GM21367 (cell line): ENCODE data around the gene CDH12.
A peak's percentile ranks its signal among the peaks of the same experiment; 100 is the strongest.

Experiments
- ATAC-seq: cut with Tn5 transposase; IDR thresholded peaks from one replicate; pipeline ENCODE4 v1.9.1; 2021; ENCODE audit not compliant: unreplicated experiment

Gene CDH12

GRCh38 chr5:21858441-21858840 lies 994.7 kb downstream of the CDH12 start:
- no peak for ATAC-seq

- no peak for ATAC-seq
Measured at GRCh38 chr5:21856987-21857386, 996.2 kb downstream of the CDH12 start.

- no peak for ATAC-seq
Measured at GRCh38 chr5:21847300-21847699, 1005.8 kb downstream of the CDH12 start.

- no peak for ATAC-seq
Measured at GRCh38 chr5:21844960-21845359, 1008.2 kb downstream of the CDH12 start.

GRCh38 chr5:21834863-21835262 lies 1018.3 kb downstream of the CDH12 start:
- ATAC-seq, result no peak

- peak; percentile 86 for ATAC-seq
Measured at GRCh38 chr5:21831145-21831787, 1021.9 kb downstream of the CDH12 start.

- no peak for ATAC-seq
Measured at GRCh38 chr5:21826884-21827283, 1026.3 kb downstream of the CDH12 start.

- no peak for ATAC-seq
Measured at GRCh38 chr5:21823588-21823987, 1029.6 kb downstream of the CDH12 start.

GRCh38 chr5:21823076-21823574 lies 1030.0 kb downstream of the CDH12 start:
- no peak for ATAC-seq

GRCh38 chr5:21820527-21820926 lies 1032.6 kb downstream of the CDH12 start:
- ATAC-seq, result no peak

GRCh38 chr5:21818370-21818720 lies 1034.8 kb downstream of the CDH12 start:
- no peak for ATAC-seq

GRCh38 chr5:21817668-21818369 lies 1035.3 kb downstream of the CDH12 start:
- ATAC-seq, result no peak

GRCh38 chr5:21810737-21811316 lies 1042.3 kb downstream of the CDH12 start:
- ATAC-seq, result no peak

- ATAC-seq, result no peak
Measured at GRCh38 chr5:21809611-21810010, 1043.5 kb downstream of the CDH12 start.

- no peak for ATAC-seq
Measured at GRCh38 chr5:21807953-21808352, 1045.2 kb downstream of the CDH12 start.

GRCh38 chr5:21806943-21807342 lies 1046.2 kb downstream of the CDH12 start:
- no peak for ATAC-seq

GRCh38 chr5:21806271-21806670 lies 1046.9 kb downstream of the CDH12 start:
- no peak for ATAC-seq

- no peak for ATAC-seq
Measured at GRCh38 chr5:21802869-21803490, 1050.2 kb downstream of the CDH12 start.

- ATAC-seq, result no peak
Measured at GRCh38 chr5:21802100-21802499, 1051.0 kb downstream of the CDH12 start.

- ATAC-seq, result no peak
Measured at GRCh38 chr5:21792748-21793147, 1060.4 kb downstream of the CDH12 start.

- no peak for ATAC-seq
Measured at GRCh38 chr5:21791304-21791703, 1061.8 kb downstream of the CDH12 start.

- ATAC-seq, result no peak
Measured at GRCh38 chr5:21784487-21784886, 1068.7 kb downstream of the CDH12 start.
